COLO668 (cell line): ENCODE data around the gene ERI3.

Experiments
- DNase-seq: peaks from one replicate; lab custom pipeline; 2025; ENCODE audit not compliant: unreplicated experiment; lab: John Stamatoyannopoulos, UW

The ERI3 gene

GRCh38 chr1:44289530-44289929, 65.5 kb downstream of the ERI3 start:
- DNase-seq = peak; percentile 89

GRCh38 chr1:44288883-44289282, 66.2 kb downstream of the ERI3 start:
- DNase-seq = no peak

DNA sequence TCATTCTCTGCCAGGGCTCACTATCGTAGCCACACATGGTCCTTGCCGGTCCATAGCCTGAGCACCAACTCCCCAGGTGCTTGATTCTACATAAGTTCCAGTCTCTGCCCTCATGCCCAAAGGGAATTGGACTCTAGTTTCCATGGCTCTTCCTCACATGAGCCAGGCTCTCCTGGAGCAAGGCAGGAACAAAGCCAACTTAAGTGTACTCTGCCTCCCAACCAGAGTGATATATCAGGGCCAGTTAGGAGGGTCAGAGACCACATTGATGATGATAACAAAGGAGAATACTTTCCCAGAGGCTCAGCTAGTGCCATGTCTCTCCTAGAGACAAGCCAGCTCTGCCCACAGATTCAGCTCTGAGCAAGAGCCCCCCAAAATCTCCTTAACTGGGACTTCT, 70.9 kb downstream of the ERI3 start:
- peak; percentile 77 for DNase-seq

DNA sequence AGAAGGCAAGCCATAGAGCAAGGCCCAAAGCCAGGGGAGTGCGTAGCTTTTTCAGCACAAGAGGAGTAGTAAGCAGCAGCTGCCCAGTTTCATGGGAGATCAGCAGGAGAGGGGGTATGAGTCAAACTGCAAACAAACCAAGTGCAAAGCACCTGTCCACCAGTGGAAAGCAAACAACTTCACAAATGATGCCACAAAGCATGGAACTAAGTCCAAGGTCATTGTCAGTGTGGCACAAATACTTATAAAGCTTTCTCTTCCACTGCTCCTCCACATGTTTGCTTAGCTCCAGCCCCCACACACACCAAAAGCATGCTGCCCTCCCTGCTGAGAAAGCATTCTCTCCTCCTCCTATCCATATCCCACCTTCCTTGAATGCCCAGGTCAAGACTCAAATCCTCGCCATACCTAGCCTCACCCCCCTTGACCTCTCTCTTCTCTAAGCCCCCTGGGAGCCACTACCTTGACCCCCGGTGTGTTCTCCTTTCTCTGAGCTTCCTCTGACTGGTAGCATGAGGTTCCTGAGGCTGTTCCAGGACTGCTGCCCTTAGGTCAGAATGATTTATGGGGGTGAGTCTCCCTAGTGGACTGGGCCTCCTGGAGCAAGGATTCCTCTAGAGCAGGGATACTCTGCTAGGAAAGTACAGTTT, 71.4 kb downstream of the ERI3 start:
- peak; percentile 94 for DNase-seq

GRCh38 chr1:44282704-44283426, 72.2 kb downstream of the ERI3 start:
- peak; percentile 60 for DNase-seq

DNA sequence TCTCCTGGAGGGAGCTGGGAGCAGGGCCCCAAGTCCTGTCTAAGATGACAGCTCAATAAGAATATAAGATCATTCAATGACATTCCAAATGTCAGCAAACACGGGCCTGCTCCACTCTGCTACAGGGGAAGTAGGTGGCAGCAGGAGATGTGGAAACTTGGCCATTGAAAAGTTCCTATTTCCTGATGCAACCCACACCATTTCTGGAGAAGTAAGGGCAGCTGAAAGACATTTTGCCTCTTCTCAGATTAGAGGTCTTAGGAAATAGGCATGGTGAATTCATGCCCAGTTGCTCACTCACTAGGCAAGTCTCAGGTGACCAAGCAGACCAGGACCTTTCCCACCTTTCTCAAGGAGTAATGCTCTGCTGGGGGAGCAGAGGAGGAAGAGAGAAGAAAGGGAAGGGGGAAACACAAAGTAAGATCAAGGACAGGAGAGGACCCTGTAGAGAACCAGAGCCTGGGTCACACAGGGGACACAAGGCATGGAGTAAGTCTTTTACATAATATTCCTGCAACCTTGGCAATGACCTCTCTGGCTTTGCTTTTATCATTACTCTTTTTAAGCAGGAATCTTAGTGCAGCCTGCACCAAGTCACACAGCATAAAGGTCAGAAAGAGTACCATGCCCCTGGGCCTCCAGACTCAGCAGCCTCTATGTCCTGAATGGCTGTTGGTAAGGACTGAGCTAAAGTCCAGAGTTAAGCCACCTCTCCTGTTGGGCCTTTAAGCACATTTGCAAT, 72.9 kb downstream of the ERI3 start:
- no peak for DNase-seq

DNA sequence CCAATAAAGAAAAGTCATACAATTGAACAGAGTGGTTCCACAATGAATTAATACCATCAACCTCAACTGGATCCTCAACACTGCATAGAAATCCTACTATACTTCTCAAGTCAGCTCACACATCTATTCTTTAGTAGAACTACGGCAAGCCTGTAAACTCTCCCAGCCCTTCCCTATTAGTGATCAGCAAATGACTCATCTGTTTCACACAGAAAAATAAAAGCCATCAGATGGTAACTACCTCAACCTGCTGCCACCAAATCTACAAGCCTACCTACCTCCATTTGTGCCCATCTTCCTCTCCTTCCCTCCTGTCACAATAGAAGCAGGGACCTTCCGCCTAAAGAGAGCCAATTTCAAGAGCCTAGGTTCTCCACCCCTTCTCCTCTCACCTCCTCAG, 78.2 kb downstream of the ERI3 start:
- DNase-seq = no peak

- peak; percentile 75 for DNase-seq
Measured at GRCh38 chr1:44275991-44276405, 79.1 kb downstream of the ERI3 start.

- no peak for DNase-seq
Measured at GRCh38 chr1:44275296-44275962, 79.6 kb downstream of the ERI3 start.

GRCh38 chr1:44273560-44274350, 81.3 kb downstream of the ERI3 start:
- no peak for DNase-seq

DNA sequence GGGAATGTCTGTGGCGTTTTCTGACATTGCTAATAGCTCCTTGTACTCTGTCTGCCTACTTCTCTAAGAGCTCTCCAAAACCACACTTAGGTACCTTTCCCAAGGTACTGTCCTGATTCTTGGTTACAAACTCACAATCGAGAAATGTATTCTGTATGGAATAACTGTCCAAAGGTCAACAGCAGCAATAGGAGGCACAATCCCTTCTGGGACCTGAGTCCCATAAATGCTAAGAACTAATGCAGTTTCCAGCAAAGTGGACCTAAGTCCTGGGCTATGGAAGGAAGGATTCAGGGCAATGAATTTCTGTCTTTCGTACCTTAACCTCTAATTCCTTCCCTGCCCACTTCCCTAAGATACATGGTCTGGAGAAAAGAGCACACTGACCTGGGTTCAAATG, 82.1 kb downstream of the ERI3 start:
- DNase-seq = no peak

DNA sequence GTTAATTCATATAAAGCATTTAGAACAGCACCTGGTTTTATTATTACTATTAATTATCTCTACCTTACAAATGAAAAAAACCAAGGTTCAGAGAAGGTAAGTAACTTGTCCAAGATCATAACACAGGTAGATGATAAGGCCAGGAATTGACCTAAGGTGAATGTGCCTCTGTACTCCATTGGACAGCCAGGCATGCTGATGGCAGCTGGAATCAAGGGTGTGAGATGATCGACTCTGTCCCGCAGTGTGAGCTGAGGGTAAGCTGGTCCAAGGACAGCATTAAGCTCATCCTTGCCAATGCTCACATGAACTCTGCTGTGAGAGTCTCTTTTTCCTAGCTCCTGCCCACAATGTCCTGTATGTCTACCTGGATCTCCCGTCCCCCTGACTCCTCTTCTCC, 83.4 kb downstream of the ERI3 start:
- DNase-seq = no peak

GRCh38 chr1:44270686-44271628, 84.1 kb downstream of the ERI3 start:
- DNase-seq = peak; percentile 38

GRCh38 chr1:44268054-44268453, 87.0 kb downstream of the ERI3 start:
- peak; percentile 45 for DNase-seq

- peak; percentile 91 for DNase-seq
Measured at GRCh38 chr1:44267438-44267837, 87.6 kb downstream of the ERI3 start.

GRCh38 chr1:44266400-44267344, 88.4 kb downstream of the ERI3 start:
- DNase-seq = peak; percentile 67

- no peak for DNase-seq
Measured at GRCh38 chr1:44265656-44266358, 89.2 kb downstream of the ERI3 start.

GRCh38 chr1:44264451-44264771, 90.6 kb downstream of the ERI3 start:
- no peak for DNase-seq
